SJCRH30 (cell line): Measurements from ENCODE around the gene CCDC85C. TPM values are rescaled to one million over a fixed set of nuclear protein-coding genes. Genes with fewer than 3 reads are reported as not detected.

Experiments
- DNase-seq, 2 experiments: peaks; one replicate each; pipeline ENCODE4 v3.0.0-alpha.2; 2015 to 2020
- H3K27ac ChIP-seq: fragments of 250-450 bp; sonication (Bioruptor Pico); 2 replicates; pipeline ENCODE4 v1.5.1; 2020; ENCODE audit warnings: mild to moderate bottlenecking, moderate library complexity
- H3K27me3 ChIP-seq: fragments of 250-450 bp; sonication (Bioruptor Pico); 2 replicates; pipeline ENCODE4 v1.5.1; 2020; ENCODE audit warnings: mild to moderate bottlenecking, moderate library complexity
- H3K36me3 ChIP-seq: fragments of 250-450 bp; sonication (Bioruptor Pico); 2 replicates; pipeline ENCODE4 v1.5.1; 2020; ENCODE audit warnings: mild to moderate bottlenecking, moderate library complexity
- H3K4me1 ChIP-seq: fragments of 250-450 bp; sonication (Bioruptor Pico); 2 replicates; pipeline ENCODE4 v1.5.1; 2020; ENCODE audit warnings: mild to moderate bottlenecking, moderate library complexity
- H3K4me3 ChIP-seq: fragments of 250-450 bp; sonication (Bioruptor Pico); 2 replicates; pipeline ENCODE4 v1.5.1; 2020; ENCODE audit warnings: mild to moderate bottlenecking, moderate library complexity
- H3K9me3 ChIP-seq: fragments of 250-450 bp; sonication (Bioruptor Pico); replicated peaks from 2 replicates; pipeline ENCODE4 v1.5.1; 2020; ENCODE audit warnings: mild to moderate bottlenecking, moderate library complexity
- total RNA-seq: library from RNA; depleted of rRNA; stranded (reverse); fragments of >200 nt; shearing (Covaris generic); gene quantifications from 2 replicates; pipeline ENCODE4 v1.2.3, GENCODE V29; 2014

The CCDC85C gene
- total RNA-seq, 1 experiment from 2014 or later, result 12.9 TPM

DNA sequence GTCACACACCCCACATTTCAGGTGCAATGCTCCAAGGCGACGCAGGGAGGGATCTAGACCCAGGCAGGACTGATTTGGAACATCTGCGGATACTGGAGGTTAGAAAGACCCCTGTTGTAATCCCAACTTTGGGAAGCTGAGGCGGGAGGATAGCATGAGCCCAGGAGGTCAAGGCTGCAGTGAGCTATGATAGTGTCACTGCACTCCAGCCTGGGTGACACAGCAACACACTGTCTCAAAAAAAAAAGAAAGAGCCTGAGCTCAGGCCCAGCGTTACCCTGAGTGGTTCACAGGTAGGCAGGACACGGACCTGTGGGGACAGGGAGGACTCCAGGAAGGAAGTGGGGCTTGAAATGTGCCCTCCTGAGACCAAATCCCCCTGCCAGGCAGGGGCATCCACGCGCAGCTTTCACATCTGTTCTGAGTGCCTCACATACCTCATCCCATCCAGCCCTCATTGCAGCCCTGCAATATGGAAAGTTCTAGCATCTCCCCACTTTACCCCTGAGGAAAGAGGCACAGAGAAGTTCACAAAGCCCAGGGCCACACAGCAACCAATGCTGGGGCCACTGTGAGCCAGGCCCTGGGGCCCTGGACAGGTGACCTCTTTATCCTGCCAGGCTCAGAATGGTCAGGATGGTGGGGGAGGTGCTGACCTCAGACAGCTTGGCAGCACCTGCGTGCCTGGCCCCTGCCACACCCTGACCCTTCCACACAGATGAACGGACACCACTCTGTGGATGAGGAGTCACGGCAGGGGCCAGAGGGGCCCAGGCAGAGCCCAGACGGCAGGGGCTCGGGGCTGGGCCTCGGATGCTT is 34.1 kb downstream of the CCDC85C start:
- Histone ChIP-seq H3K4me3 (no peak overlapping the region), H3K4me1 (peaks cover 59% of the 10 kb centered on the region), H3K9me3 (no peaks in the 10 kb centered on the region), H3K27ac (no peak overlapping the region), H3K36me3 (no peaks in the 10 kb centered on the region), H3K27me3 (no peaks in the 10 kb centered on the region)
- no peak for DNase-seq

DNA sequence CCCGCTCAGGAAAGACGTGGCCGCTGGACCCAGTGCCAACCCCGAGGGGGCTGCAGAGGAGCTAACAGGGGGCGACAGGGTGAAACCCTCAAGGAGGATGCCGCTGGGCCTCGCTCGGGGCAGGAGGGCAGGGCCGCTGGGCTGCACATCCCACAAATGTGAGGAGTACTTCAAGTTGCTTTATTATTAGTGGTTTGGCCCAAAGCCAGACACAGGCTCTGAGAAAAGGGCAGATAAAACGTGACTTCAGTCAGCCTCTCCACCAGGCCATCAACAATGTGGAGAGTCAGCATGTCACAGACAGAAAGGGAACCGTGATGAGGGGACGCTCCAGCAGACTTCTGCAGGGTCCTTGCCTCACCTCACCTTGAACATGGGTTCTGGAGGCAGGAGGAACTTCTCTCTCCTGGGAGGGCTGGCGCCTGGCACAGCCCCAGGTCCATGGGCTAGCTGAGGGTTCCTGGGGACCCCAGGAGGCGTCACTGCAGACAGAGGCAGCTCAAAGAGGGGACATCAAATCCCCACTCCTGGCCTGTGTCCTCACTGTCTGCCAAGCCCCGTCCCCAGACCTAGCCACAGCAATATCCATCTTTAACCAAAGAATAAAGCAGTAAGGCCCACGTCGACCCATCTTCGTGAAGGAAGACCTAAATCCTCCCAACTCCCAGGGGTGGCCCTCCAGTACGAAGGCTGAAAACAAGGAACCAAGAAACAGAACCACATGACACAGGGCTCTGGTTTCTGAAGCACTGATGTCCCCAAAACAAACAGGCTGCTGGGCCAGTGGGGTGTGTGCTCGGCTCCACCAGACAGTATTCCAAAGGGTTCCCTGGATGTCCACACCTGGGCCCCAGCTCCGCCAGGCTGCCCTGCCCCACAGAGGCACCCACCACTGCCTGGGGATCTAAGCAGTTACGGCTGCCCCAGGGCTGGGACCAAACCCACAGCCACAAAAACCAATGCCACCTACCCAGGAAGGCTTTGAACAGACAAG is 35.1 kb downstream of the CCDC85C start:
- Histone ChIP-seq H3K36me3 (no peaks in the 10 kb centered on the region), H3K27me3 (no peaks in the 10 kb centered on the region), H3K4me3 (no peak overlapping the region), H3K4me1 (peaks cover 54% of the 10 kb centered on the region), H3K27ac (no peak overlapping the region), H3K9me3 (no peaks in the 10 kb centered on the region)
- DNase-seq, result peak; percentile 73 to 80

DNA sequence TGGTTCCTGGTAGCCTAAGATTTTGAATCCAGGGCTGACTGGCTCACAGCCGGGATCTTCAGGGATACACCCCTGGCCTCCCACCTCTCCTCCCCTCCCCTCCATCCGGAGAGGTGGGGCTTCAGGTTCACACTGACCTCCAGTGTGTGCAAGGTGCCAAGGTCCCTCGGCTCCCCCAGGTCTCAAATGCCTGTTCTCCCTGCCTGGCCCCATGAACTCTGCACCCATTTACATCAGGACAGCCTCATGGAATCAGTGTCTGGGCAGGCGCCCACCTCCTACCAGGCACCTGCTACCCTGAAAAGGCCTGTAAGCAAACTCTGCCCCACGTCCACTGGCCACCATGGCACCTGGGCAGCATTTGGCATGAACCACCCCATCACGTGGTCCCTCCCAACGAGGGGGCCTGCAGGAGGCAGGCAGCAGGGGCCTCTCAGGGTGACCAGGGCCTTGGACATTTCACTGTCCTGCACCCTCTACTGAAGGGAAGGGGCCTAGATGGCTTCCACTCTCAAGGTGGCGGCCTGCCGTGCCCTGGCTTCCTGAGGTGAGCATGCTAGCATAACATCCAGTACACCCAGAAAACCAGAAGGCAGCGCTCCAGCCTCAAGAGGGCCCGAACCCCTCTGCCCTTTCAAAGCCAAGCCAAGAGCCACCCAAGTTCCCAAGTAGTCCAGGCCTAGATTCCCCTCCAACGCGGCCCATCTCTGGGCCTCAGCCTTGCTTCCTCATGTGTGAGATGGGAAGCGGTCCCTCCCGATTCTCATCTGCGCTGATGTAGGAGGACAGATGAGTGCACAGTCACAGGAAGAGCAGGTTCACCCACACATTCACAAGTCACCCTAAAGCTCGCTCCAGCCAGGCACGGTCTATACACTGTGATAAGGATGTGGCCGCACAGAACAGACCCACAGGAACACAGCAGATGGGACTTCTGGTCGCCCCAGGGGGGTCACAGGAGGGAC is 37.3 kb downstream of the CCDC85C start:
- no peaks in the 10 kb centered on the region for H3K36me3 ChIP-seq
- DNase-seq, result no peak
- H3K4me3 ChIP-seq, result no peak overlapping the region
- H3K4me1 ChIP-seq, result peaks cover 36% of the 10 kb centered on the region
- no peak overlapping the region for H3K27ac ChIP-seq
- no peaks in the 10 kb centered on the region for H3K9me3 ChIP-seq
- no peaks in the 10 kb centered on the region for H3K27me3 ChIP-seq

DNA sequence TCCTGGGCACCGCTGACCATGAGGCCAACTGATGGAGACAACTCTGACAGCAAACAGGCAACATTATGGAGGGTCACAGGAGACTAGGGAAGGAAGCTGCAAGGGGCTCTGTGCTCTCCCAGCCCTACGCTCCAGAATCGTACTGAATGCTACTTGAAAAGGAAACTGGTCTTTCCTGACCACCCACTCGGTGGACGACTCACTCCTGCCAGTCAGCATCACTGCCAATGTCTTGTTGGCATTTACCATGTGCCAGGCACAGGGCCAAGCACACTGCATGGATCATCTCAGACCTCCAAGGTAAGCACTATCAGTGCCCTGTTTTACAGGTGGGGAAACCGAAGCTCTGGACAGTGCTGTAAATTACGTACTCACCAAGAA is 38.0 kb downstream of the CCDC85C start:
- Histone ChIP-seq H3K4me3 (no peak overlapping the region), H3K27me3 (no peaks in the 10 kb centered on the region), H3K36me3 (no peaks in the 10 kb centered on the region), H3K9me3 (no peaks in the 10 kb centered on the region), H3K4me1 (peaks cover 30% of the 10 kb centered on the region), H3K27ac (no peak overlapping the region)
- no peak for DNase-seq

DNA sequence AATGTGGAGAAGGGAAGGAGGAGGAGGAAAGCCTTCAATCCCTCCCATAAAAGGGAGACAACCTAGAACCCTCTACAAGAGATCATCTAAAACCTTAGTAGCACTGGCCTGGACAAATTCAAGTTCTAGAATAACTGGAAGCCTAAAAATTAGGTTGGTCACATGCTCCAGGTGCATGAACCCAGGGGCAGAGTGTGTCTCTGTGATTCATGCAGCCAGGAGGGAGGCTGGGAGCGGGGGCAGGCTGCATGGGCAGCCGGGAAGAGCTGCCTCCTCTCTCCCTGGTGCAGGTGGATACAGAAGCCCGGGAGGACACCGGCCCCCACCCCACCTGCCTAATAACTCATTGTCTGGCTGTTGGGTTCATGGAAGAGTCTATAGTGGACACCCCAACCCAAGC is 38.6 kb downstream of the CCDC85C start:
- H3K27ac ChIP-seq, result no peak overlapping the region
- H3K4me1 ChIP-seq, result peaks cover 28% of the 10 kb centered on the region
- no peak for DNase-seq

DNA sequence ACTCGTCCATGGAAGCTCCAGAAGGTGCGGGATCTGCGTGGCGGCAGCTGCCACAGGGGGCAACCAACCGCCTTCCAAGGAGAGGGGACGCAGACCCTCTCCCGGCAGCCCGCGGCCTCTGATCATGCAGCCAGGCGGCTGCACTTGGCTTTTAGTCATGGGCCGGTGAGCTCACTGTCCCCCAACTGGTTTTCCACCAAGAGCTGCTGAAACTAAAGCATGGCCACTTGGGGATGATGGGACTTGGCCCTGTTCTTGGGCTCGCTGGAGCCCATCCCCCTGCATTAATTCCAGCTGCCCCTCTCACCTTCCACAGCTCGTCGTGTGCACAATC is 39.1 kb downstream of the CCDC85C start:
- Histone ChIP-seq H3K36me3 (no peaks in the 10 kb centered on the region), H3K4me1 (peaks cover 28% of the 10 kb centered on the region), H3K9me3 (no peaks in the 10 kb centered on the region), H3K27ac (no peak overlapping the region), H3K27me3 (no peaks in the 10 kb centered on the region), H3K4me3 (no peak overlapping the region)
- no peak for DNase-seq

More for the DNA sequence above, 38.6 kb downstream of the CCDC85C start:
- Histone ChIP-seq H3K36me3 (no peaks in the 10 kb centered on the region), H3K9me3 (no peaks in the 10 kb centered on the region), H3K27me3 (no peaks in the 10 kb centered on the region), H3K4me3 (no peak overlapping the region)

DNA sequence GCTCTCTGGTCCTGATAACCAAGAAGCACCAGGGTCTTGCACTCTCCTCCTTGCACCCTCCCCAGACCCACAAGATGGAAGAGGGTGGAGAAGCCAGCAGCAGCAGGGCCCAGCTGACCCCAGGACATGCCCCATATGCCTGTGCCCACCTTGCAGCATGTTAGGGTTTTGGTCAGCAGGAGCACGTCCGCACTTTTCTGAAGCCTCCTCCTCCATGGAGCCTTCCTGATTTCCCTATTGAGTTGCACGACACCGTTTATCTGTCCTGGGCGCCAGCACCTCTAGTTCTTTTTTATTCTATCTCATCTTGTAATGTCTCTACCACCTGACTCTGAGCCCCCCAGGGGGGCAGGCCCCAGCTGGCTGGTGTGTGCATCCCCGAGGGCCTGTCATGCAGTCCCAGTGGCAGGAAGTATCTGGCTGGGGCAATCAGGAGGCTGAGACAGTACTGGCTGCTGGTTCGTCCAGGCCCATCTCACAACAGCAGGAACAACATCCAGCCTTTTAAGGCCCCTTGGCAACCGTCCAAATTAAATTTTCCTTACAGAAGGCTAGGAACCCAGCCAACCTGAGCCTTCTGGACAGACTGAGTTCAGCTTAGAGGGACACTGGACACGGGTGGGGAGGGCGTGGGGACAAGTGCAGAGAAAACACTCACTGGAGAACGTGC is 39.6 kb downstream of the CCDC85C start:
- Histone ChIP-seq H3K4me3 (no peak overlapping the region), H3K9me3 (no peaks in the 10 kb centered on the region), H3K27ac (no peak overlapping the region), H3K27me3 (no peaks in the 10 kb centered on the region), H3K36me3 (no peaks in the 10 kb centered on the region), H3K4me1 (peaks cover 27% of the 10 kb centered on the region)
- DNase-seq, result peak in 1 of 2 experiments; percentile 62

DNA sequence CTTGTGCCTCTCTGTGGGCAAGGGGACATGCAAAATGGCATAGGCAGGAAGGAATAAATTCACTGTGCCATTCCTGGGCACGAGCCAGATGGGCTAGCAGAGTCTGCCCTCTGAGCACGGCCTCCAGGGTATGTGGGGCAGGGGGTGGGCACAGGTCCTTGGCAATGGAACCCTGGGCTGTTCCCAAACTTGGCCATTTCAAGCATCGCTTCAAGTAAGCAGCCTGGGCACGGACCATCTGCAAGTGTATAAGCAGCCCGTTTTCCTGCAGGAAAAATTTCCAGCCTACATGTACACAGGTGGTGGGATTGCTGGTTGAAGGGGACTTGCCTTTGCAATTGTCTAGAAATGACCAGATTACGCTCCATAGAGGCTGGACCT is 40.3 kb downstream of the CCDC85C start:
- H3K27me3 ChIP-seq, result no peaks in the 10 kb centered on the region
- no peak for DNase-seq
- no peak overlapping the region for H3K4me3 ChIP-seq
- no peaks in the 10 kb centered on the region for H3K9me3 ChIP-seq
- no peak overlapping the region for H3K27ac ChIP-seq
- H3K4me1 ChIP-seq, result peaks cover 20% of the 10 kb centered on the region
- H3K36me3 ChIP-seq, result no peaks in the 10 kb centered on the region

DNA sequence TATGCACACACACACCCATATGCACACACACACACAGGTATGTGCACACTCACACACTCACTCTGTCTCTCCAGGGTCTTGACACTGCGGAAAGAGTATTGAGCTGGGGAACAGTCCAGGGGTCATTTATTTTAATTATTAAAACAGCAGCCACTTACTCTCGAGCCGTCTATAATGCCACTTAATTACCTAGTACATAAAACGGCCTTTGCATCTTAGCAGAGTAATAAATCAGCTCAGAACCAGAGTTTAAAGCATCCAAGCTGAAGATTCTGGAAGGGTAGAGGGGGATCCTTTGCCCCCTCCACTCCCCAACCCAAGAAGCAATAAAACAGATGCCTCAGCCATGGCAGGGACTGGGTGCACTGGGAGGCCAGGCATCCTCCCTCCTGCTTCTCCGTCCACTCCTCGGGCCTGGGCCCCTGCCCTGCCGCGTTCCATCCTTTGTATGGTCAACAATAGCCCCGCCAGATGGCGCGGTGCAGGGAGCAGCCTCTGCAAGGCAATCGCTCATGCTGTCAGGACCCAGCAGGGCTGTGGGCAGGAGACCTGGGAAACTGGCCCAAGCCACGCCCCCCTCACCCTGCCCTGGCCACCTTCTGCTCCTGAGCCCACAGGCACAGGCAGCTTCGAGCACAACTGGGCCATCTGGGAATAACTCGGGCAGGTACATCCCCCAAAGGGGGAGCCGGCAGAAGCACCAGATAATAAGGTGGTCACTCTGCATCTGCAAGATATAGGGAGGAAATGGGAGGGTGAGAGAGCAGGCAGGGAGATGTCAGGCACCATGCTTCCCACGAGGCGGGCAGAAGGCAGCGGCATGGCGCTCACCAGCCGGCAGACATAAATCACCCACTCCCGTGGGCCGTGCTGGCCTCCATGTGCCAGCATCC is 40.9 kb downstream of the CCDC85C start:
- H3K9me3 ChIP-seq, result no peaks in the 10 kb centered on the region
- peak; percentile 67 to 74 for DNase-seq
- H3K27me3 ChIP-seq, result no peaks in the 10 kb centered on the region
- H3K27ac ChIP-seq, result no peak overlapping the region
- H3K4me3 ChIP-seq, result no peak overlapping the region
- H3K36me3 ChIP-seq, result no peaks in the 10 kb centered on the region
- H3K4me1 ChIP-seq, result peaks cover 14% of the 10 kb centered on the region; the same call in 1 of the 2 replicates

DNA sequence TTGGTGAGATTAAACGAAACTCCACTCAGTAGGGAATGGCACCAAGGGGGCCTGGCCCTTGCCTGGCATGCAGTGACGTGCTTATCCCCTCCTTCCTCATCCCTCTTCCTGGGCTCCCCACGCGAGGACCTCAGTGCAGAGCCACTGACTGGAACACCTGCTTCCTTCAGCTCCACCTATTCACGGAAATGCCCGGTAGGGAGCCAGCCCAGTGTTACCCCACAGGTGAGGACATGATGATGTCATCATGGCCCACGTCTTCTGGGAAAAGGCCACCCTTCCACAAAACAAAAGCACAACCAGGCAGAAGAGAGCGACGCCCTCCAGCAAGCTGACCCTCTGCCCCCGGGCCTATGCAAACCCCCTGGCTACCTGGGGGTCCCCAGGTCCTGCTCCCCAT is 42.1 kb downstream of the CCDC85C start:
- H3K27me3 ChIP-seq, result no peaks in the 10 kb centered on the region
- no peak overlapping the region for H3K4me3 ChIP-seq
- H3K4me1 ChIP-seq, result peaks cover 12% of the 10 kb centered on the region; the same call in 1 of the 2 replicates
- H3K27ac ChIP-seq, result no peak overlapping the region
- no peaks in the 10 kb centered on the region for H3K9me3 ChIP-seq
- H3K36me3 ChIP-seq, result no peaks in the 10 kb centered on the region
- DNase-seq, result no peak

DNA sequence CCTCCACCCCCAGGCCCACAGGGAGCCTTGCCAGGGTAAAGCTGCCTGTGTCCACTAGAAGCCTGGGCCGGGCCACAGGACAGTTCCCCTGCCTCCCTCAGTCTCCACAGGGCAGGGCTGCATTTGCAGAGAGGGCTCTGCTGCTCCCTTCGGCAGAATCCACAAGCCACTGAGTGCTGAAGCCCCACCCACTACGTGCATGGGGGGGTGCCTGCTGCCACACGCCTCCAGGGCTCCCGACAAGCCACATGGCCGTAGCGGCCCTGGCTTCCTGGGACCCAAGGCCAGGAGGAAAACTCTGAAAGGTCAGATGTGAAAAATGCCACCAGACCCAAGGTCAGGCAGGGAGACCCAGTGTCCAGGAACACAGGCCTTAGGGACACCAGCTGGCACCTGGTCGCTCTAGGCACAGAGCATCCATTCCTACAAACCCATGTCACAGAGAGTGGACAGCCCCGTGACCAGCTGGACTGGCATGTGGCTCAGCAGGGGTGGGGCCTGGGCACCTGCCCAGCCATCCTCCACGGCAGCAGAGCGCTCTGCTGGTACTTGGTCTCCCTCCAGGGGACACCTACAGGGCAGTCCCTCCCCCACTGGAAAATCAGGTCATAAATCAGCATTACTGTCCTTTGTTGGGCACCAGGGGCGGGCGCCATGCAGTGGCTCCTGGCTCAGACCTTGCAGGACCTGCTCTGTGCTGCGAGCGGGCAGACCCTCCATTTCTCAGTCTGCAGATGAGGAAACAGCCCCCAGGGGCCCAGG is 42.9 kb downstream of the CCDC85C start:
- Histone ChIP-seq H3K27ac (no peak overlapping the region), H3K4me3 (no peak overlapping the region), H3K4me1 (peaks cover 12% of the 10 kb centered on the region; the same call in 1 of the 2 replicates), H3K9me3 (no peaks in the 10 kb centered on the region), H3K27me3 (no peaks in the 10 kb centered on the region), H3K36me3 (no peaks in the 10 kb centered on the region)
- no peak for DNase-seq

DNA sequence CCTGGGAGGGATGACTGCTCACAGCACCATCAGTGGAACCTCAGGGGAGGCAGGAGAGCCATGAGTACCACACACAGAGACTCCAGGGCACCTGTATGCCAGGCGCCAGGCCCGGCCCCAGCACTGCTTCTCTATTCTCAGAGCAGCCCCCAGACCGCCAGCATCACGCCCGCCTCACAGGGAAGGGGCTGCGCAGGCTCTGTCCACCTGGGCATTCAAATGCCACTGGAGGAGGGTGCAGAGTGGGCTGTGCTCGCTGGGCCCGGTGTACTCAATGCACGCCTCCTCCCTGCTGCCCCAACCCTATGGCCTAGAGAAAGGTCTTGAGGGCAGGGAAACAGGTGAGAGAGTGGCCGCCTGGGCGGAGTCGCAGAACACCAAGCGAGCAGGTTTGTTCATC is 43.6 kb downstream of the CCDC85C start:
- no peak overlapping the region for H3K27ac ChIP-seq
- H3K4me1 ChIP-seq, result peaks cover 12% of the 10 kb centered on the region; the same call in 1 of the 2 replicates
- no peak for DNase-seq
- no peaks in the 10 kb centered on the region for H3K36me3 ChIP-seq
- no peak overlapping the region for H3K4me3 ChIP-seq
- H3K27me3 ChIP-seq, result no peaks in the 10 kb centered on the region
- H3K9me3 ChIP-seq, result no peaks in the 10 kb centered on the region
